Activated CD4-positive, alpha-beta T cell treated with anti-CD3 and anti-CD28 coated beads, Interleukin-2, amount 50 U/mL, for 48 hours (primary cell): ENCODE results near the gene RPS6KA5.
"Not testable (repeated sequence)": the region's sequence is repeated elsewhere in the genome, so short reads cannot be mapped to it uniquely, and the experiment has no call there.

Experiments used
- DNase-seq, 2 experiments: peaks; one replicate each; pipeline ENCODE4 v3.0.0-alpha.2; 2020

Gene RPS6KA5

GRCh38 chr14:90981636-90982035 lies 78.8 kb downstream of the RPS6KA5 start:
- no peak for DNase-seq

GRCh38 chr14:90980636-90981035 lies 79.8 kb downstream of the RPS6KA5 start:
- DNase-seq = not testable (repeated sequence)

GRCh38 chr14:90979515-90979914 lies 80.9 kb downstream of the RPS6KA5 start:
- no peak for DNase-seq

DNA sequence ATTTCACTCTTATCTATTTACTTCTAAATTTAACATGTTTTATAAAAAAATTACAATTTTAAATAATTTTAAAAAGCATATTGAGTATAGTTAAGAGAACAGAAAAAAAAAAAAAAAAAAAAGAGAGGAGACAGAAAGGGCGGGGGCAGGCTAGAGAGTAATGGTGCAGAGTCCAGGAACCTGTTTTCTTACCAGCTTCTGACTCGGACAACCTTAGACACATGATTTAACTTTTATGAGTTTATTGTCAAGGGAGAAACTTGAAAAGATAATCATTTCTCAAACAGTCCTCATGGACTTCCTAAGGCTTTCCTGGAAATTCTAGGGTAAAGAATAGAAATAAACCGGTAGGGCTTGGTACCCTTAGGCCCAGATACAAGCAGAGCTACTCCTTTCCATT lies 84.3 kb downstream of the RPS6KA5 start:
- no peak for DNase-seq

- DNase-seq = no peak
Measured at GRCh38 chr14:90971687-90972086, 88.8 kb downstream of the RPS6KA5 start.

DNA sequence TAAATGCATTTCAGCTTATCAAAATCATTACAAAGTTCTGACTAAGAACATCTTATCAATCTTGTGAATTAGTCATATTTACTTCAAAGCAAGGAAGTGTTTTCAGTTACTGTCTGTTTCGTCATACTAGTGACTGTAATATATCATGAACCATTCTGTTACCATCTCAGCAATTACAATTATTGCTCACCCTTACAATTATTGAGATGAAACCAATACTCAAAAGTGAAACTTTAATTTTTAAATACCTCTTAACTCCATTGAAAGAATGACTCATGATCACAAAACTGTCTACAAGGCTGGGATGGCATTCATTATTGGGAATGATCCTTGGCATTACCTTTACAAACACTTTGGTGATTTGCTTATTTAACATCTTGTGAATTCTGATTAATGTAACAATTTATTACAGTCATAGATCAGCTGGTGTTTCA lies 90.3 kb downstream of the RPS6KA5 start:
- DNase-seq = no peak

GRCh38 chr14:90969531-90970166 lies 90.8 kb downstream of the RPS6KA5 start:
- DNase-seq = no peak

GRCh38 chr14:90968025-90968424 lies 92.4 kb downstream of the RPS6KA5 start:
- no peak for DNase-seq

DNA sequence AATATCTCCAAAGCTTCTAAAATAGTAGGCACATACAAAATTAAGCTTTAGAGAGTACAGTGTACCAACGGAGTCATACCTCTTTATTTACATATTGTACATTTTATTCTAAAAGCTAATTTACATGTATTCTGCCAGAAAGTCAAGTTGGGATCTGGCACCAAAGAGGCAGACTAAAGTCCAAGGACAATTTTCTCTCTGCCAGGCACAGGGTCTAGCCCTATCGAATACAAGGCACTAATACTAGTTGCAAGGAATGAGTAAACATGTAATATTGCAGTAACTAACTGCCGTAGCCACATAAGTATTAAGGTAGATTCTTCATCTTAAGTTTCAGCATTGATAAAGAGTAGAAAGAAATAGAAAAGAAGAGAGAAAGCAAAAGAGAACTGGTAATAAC lies 93.9 kb downstream of the RPS6KA5 start:
- no peak for DNase-seq

- DNase-seq = no peak
Measured at GRCh38 chr14:90965765-90966164, 94.7 kb downstream of the RPS6KA5 start.

- DNase-seq = no peak
Measured at GRCh38 chr14:90963343-90963742, 97.1 kb downstream of the RPS6KA5 start.

GRCh38 chr14:90962505-90963109 lies 97.8 kb downstream of the RPS6KA5 start:
- no peak for DNase-seq

- DNase-seq = no peak
Measured at GRCh38 chr14:90960818-90961217, 99.6 kb downstream of the RPS6KA5 start.

DNA sequence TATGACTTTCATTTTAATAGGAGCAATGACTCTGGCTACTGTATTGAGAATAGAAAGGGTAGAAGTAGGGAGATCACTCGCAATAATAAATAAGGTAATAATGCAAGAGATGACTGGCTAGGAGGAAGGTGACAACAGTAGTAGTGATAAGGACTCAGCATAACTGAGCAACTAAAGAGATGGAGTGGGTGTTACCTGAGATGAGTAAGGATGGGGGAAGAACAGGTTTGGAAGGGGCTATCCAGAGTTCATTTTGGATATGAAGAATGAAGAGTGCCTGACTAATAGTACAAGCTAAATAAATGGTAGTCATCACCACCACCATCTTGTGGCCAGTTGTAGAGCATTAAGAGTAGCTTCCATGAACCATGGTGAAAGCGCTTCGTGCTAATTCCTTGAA lies 101.1 kb downstream of the RPS6KA5 start:
- DNase-seq = no peak

GRCh38 chr14:90956273-90956672 lies 104.2 kb downstream of the RPS6KA5 start:
- DNase-seq = no peak

- not testable (repeated sequence) for DNase-seq
Measured at GRCh38 chr14:90953643-90954042, 106.8 kb downstream of the RPS6KA5 start.

DNA sequence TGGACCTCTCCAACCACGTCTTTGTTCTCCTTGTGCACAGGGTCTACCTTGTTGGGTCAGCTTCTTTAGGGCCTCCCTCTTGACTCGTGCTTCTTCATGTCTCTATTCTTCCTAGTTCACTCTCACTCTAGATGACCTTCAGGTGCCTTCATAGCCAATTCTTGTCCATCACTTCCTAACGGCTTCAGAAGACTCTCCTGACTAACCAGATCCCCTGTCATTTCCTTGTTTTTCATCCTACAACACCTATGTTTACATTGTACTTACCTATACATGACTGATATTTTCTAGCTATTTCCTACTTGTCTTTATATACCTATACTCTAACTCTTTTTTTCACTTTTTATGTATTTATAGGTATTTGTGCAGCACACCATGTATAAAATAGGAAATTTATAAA lies 117.1 kb downstream of the RPS6KA5 start:
- DNase-seq = no peak

DNA sequence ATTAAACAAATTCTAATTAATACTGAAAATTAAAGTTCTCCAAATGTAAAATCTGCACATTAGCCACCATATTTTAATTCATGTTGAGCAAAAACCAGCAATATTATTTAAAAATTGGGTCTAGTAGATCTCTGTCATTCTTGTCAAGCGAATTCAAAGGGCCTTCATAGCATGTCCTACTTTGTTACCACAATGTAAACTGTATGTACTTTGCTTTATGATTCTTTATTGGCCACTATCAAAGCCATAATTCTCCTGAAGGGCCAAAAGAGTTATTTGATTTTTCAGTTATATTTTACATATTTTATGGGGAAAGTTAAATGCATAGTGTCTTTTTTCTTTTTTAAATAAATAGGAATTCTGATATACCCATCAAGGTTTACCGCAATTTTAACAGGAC lies 117.9 kb downstream of the RPS6KA5 start:
- no peak for DNase-seq

DNA sequence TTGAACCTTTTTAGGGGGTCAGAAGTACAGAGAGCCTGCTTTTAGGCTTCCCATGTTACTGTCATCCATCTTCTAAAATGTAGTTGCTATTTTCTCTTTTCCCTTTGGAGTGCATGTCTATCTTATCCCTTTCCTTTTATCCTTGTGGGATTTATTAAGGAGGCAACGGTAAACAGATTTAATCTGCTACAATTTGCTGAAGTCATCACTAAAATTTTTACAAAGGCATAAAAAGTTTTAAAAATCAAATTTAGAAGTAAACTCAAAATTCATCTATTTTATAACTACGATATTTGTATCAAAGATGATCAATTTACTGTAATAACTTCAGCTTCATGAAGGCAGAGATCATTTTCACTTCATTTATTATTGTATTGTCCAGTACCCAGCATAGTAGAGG lies 118.7 kb downstream of the RPS6KA5 start:
- no peak for DNase-seq

- DNase-seq = no peak
Measured at GRCh38 chr14:90940318-90940962, 120.0 kb downstream of the RPS6KA5 start.

- DNase-seq = not testable (repeated sequence)
Measured at GRCh38 chr14:90939252-90939795, 121.1 kb downstream of the RPS6KA5 start.

- DNase-seq = no peak
Measured at GRCh38 chr14:90938615-90939014, 121.8 kb downstream of the RPS6KA5 start.

DNA sequence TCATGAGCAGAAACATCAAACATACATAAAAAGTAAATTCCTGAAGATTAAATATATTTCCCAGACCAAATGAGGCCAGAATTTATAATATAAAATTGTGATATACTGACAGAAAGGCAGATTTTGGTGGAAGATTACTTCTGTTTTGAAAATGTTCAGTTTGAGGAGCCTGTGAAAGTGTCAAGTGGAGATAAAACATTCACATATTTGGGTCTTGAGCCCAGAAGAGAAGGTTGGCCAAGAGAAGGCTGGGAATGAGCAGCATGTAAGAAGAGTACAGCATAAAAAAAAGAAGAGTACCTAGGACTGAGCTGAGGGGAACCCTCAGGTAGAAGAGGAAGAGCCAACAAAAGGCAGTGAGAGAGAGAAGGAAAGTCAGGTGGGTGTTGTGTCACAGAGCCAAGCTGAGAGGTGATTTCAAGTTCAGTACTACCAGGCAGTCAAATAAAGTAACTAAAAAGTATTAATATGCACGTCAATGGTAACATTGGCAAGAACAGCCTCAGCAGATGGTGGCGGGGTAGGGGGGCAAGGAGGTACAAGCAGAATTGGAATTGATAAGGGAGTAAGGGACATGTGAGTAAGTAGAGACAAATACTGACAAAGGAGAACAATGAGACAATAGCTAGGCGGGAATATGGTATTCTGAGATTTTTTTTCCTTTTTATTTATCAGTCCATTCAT lies 123.5 kb downstream of the RPS6KA5 start:
- no peak for DNase-seq
